Loucy (cell line): ENCODE data around the gene CCDC93.
"Not testable (repeated sequence)": the region's sequence is repeated elsewhere in the genome, so short reads cannot be mapped to it uniquely, and the experiment has no call there.

ENCODE experiments used
- H2AFZ ChIP-seq: fragments of 200-600 bp; sonication (generic); 2 replicates; pipeline ENCODE4 v1.6.0; 2016; ENCODE audit warnings: antibody characterized with exemption, mild to moderate bottlenecking, low read length, moderate library complexity
- H3F3A ChIP-seq: fragments of 200-600 bp; 2 replicates; pipeline ENCODE4 v1.6.0; 2016; ENCODE audit warnings: antibody characterized with exemption, low read depth, mild to moderate bottlenecking
- H3K27me3 ChIP-seq: fragments of 200-600 bp; sonication (generic); 2 replicates; pipeline ENCODE4 v1.6.1; 2014; ENCODE audit warnings: low read length, mild to moderate bottlenecking; ENCODE audit not compliant: insufficient read depth, poor library complexity, severe bottlenecking
- H3K36me3 ChIP-seq: fragments of 200-600 bp; sonication (generic); 2 replicates; pipeline ENCODE4 v1.6.1; 2016; ENCODE audit warnings: low read length; ENCODE audit not compliant: insufficient read depth
- H3K4me1 ChIP-seq: fragments of 200-600 bp; sonication (generic); 2 replicates; pipeline ENCODE4 v1.5.1; 2014; ENCODE audit warnings: low read length, mild to moderate bottlenecking; ENCODE audit not compliant: insufficient read depth, poor library complexity, severe bottlenecking
- H3K4me2 ChIP-seq: fragments of 200-600 bp; sonication (generic); 2 replicates; pipeline ENCODE4 v1.6.0; 2014; ENCODE audit warnings: antibody characterized with exemption, low read length, low read depth, mild to moderate bottlenecking; ENCODE audit not compliant: poor library complexity, severe bottlenecking
- H3K4me3 ChIP-seq: fragments of 200-600 bp; sonication (generic); 2 replicates; pipeline ENCODE4 v1.5.1; 2014; ENCODE audit warnings: low read length, mild to moderate bottlenecking, mixed read lengths; ENCODE audit not compliant: poor library complexity, severe bottlenecking
- H3K79me2 ChIP-seq: fragments of 200-600 bp; sonication (generic); 2 replicates; pipeline ENCODE4 v1.6.1; 2014; ENCODE audit warnings: low read length; ENCODE audit not compliant: insufficient read depth
- H3K9ac ChIP-seq: fragments of 200-600 bp; sonication (generic); 2 replicates; pipeline ENCODE4 v1.6.0; 2014; ENCODE audit warnings: mild to moderate bottlenecking, low read depth, low read length, moderate library complexity; ENCODE audit not compliant: poor library complexity, severe bottlenecking
- H3K9me2 ChIP-seq: fragments of 200-600 bp; sonication (generic); replicated peaks from 2 replicates; pipeline ENCODE4 v1.6.1; 2016; ENCODE audit warnings: low read depth, low read length, mixed read lengths
- H3K9me3 ChIP-seq: fragments of 200-600 bp; sonication (generic); 2 replicates; pipeline ENCODE4 v1.6.1; 2014; ENCODE audit warnings: mild to moderate bottlenecking, antibody characterized with exemption, low read length, low read depth; ENCODE audit not compliant: insufficient read depth
- H4K20me1 ChIP-seq: fragments of 200-600 bp; sonication (generic); 2 replicates; pipeline ENCODE4 v1.6.0; 2014; ENCODE audit warnings: antibody characterized with exemption, low read length, mild to moderate bottlenecking; ENCODE audit not compliant: insufficient read depth, poor library complexity, severe bottlenecking
- CTCF ChIP-seq: fragments of 200-600 bp; sonication (generic); conservative IDR thresholded peaks from 2 replicates; pipeline ENCODE4 v1.5.1; 2014; ENCODE audit warnings: mild to moderate bottlenecking, antibody characterized with exemption, low read length
- EZH2phosphoT487 ChIP-seq: fragments of 200-600 bp; IDR thresholded peaks from 2 replicates; pipeline ENCODE4 v1.6.1; 2018; ENCODE audit warnings: antibody characterized with exemption, mild to moderate bottlenecking, moderate library complexity, borderline replicate concordance

Gene CCDC93

DNA sequence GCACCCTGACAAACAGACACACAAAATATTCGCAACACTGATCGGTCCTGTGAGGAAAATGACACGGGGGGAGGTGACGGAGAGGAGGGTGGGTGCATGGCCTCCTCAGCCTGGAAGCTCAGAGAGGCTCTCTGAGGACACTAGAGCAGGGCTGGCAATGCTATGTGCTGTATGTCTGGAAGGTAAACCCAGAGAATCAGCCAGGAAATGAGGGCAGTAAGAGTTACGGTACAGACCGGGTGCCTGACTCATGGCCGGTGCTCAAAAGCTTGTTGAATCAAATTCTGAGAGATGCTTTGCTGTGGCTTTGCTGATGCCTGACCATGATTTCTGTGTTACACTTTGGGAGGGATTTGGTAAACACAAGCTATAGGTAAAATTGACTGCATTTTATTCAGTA lies 81.9 kb downstream of the CCDC93 start:
- Histone ChIP-seq H3K4me1 (no peaks in the 10 kb centered on the region), H3K27me3 (no peaks in the 10 kb centered on the region), H3K4me3 (no peak overlapping the region), H4K20me1 (no peaks in the 10 kb centered on the region), H3K9ac (no peak overlapping the region), H2AFZ (no peak overlapping the region), H3K36me3 (peaks cover 80% of the 10 kb centered on the region), H3F3A (no peaks in the 10 kb centered on the region), H3K9me2 (no peaks in the 10 kb centered on the region), H3K9me3 (no peaks in the 10 kb centered on the region), H3K79me2 (no peaks in the 10 kb centered on the region), H3K4me2 (no peak overlapping the region)
- TF ChIP-seq CTCF (no peak), EZH2phosphoT487 (no peak)

DNA sequence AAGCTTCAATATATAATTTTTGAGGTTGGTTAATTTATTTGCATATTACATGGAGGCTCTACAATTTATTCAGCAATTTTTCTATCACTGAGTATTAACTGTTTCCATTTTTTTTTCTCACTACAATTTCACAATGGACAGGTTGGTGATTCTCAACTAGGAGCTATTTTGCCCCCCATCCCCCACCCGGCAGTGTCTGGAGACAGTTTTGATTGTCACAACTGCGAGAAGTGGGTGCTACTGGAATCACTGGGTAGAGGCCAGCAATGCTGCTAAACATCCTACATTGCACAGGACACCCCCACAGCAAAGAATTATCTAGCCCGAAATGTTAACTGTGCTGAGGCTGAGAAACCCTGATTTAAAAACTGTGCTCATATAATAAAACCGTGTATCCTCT lies 82.6 kb downstream of the CCDC93 start:
- H3K36me3 ChIP-seq = peaks cover 74% of the 10 kb centered on the region
- no peaks in the 10 kb centered on the region for H4K20me1 ChIP-seq
- no peaks in the 10 kb centered on the region for H3K27me3 ChIP-seq
- H3K9ac ChIP-seq = no peak overlapping the region
- H3K9me2 ChIP-seq = no peaks in the 10 kb centered on the region
- no peaks in the 10 kb centered on the region for H3K9me3 ChIP-seq
- H3K4me1 ChIP-seq = no peaks in the 10 kb centered on the region
- H2AFZ ChIP-seq = no peak overlapping the region
- no peak overlapping the region for H3K4me3 ChIP-seq
- no peak overlapping the region for H3K4me2 ChIP-seq
- no peaks in the 10 kb centered on the region for H3F3A ChIP-seq
- no peaks in the 10 kb centered on the region for H3K79me2 ChIP-seq
- TF ChIP-seq EZH2phosphoT487 = no peak
- TF ChIP-seq CTCF = no peak

- Histone ChIP-seq H3K4me2 (no peak overlapping the region), H2AFZ (no peak overlapping the region), H3K9me3 (no peaks in the 10 kb centered on the region), H3K9ac (no peak overlapping the region), H3K79me2 (no peaks in the 10 kb centered on the region), H3K9me2 (no peaks in the 10 kb centered on the region), H3K27me3 (no peaks in the 10 kb centered on the region), H3K36me3 (peaks cover 70% of the 10 kb centered on the region), H3K4me1 (no peaks in the 10 kb centered on the region), H4K20me1 (no peaks in the 10 kb centered on the region), H3F3A (no peaks in the 10 kb centered on the region), H3K4me3 (no peak overlapping the region)
- TF ChIP-seq CTCF = no peak
- no peak for TF ChIP-seq EZH2phosphoT487
Observed at GRCh38 chr2:117930775-117931174, 83.1 kb downstream of the CCDC93 start.

- peaks cover 46% of the 10 kb centered on the region for H3K36me3 ChIP-seq
- not testable (repeated sequence) for H4K20me1 ChIP-seq, H2AFZ ChIP-seq, H3K79me2 ChIP-seq, H3K27me3 ChIP-seq, H3K9me2 ChIP-seq, H3K4me3 ChIP-seq, H3K9ac ChIP-seq, H3K4me2 ChIP-seq, H3F3A ChIP-seq, H3K9me3 ChIP-seq, H3K4me1 ChIP-seq
Observed at GRCh38 chr2:117923471-117923870, 90.4 kb downstream of the CCDC93 start.
